Activated CD8-positive, alpha-beta memory T cell treated with anti-CD3 and anti-CD28 coated beads for 1 hour (primary cell): ENCODE measurements around the gene GALR3.

Source experiments
- DNase-seq, 2 donors: peaks; one replicate each; pipeline ENCODE4 v3.0.0-alpha.2; 2020; ENCODE audit warnings: low read depth in 1 of 2; ENCODE audit errors: extremely low read depth in 1 of 2

The GALR3 gene

GRCh38 chr22:37862570-37863325 is 39.6 kb downstream of the GALR3 start:
- no peak for DNase-seq

GRCh38 chr22:37865510-37865909 is 42.3 kb downstream of the GALR3 start:
- DNase-seq, result no peak

GRCh38 chr22:37870273-37870672 is 47.1 kb downstream of the GALR3 start:
- DNase-seq, result no peak
